ENCODE results near the gene CLN5. TPM values are rescaled to one million over a fixed set of nuclear protein-coding genes. Genes with fewer than 3 reads are reported as not detected.
"Not testable (repeated sequence)": the region's sequence is repeated elsewhere in the genome, so short reads cannot be mapped to it uniquely, and the experiment has no call there.

Gene CLN5
- total RNA-seq, 1 donor from 2014 or later, result 22.7 TPM

GRCh38 chr13:77009011-77009410, 17.1 kb downstream of the CLN5 start:
- DNase-seq (ENCODE audit: low spot score), result no peak
- TF ChIP-seq, protein P1, sequence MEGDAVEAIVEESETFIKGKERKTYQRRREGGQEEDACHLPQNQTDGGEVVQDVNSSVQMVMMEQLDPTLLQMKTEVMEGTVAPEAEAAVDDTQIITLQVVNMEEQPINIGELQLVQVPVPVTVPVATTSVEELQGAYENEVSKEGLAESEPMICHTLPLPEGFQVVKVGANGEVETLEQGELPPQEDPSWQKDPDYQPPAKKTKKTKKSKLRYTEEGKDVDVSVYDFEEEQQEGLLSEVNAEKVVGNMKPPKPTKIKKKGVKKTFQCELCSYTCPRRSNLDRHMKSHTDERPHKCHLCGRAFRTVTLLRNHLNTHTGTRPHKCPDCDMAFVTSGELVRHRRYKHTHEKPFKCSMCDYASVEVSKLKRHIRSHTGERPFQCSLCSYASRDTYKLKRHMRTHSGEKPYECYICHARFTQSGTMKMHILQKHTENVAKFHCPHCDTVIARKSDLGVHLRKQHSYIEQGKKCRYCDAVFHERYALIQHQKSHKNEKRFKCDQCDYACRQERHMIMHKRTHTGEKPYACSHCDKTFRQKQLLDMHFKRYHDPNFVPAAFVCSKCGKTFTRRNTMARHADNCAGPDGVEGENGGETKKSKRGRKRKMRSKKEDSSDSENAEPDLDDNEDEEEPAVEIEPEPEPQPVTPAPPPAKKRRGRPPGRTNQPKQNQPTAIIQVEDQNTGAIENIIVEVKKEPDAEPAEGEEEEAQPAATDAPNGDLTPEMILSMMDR (IDR thresholded peaks at IDR 0.05), result no peak
- Mint-ChIP-seq H3K4me1 (ENCODE audit: low read depth) (peaks cover 4% of the 10 kb centered on the region), H3K36me3 (ENCODE audit: low read depth) (peaks cover 19% of the 10 kb centered on the region), H3K4me3 (ENCODE audit: unreplicated experiment) (no peak overlapping the region), H3K27me3 (ENCODE audit: low read depth) (no peaks in the 10 kb centered on the region), H3K27ac (ENCODE audit: unreplicated experiment) (no peak overlapping the region), H3K9me3 (ENCODE audit: low read depth) (no peaks in the 10 kb centered on the region)

DNA sequence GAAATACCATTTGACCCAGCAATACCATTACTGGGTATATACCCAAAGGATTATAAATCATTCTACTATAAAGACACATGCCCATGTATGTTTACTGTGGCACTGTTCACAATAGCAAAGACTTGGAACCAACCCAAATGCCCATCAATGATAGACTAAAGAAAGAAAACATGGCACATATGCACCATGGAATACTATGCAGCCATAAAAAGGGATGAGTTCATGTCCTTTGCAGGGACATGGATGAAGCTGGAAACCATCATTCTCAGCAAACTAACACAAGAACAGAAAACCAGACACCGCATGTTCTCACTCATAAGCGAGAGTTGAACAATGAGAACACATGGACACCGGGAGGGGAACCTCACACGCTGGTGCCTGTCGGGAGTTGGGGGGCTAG, 17.8 kb downstream of the CLN5 start:
- peaks cover 23% of the 10 kb centered on the region for H3K36me3 Mint-ChIP-seq (ENCODE audit: low read depth)
- not testable (repeated sequence) for H3K27ac Mint-ChIP-seq (ENCODE audit: unreplicated experiment); H3K9me3 Mint-ChIP-seq (ENCODE audit: low read depth); DNase-seq (ENCODE audit: low spot score); H3K4me3 Mint-ChIP-seq (ENCODE audit: unreplicated experiment); H3K4me1 Mint-ChIP-seq (ENCODE audit: low read depth); H3K27me3 Mint-ChIP-seq (ENCODE audit: low read depth)

DNA sequence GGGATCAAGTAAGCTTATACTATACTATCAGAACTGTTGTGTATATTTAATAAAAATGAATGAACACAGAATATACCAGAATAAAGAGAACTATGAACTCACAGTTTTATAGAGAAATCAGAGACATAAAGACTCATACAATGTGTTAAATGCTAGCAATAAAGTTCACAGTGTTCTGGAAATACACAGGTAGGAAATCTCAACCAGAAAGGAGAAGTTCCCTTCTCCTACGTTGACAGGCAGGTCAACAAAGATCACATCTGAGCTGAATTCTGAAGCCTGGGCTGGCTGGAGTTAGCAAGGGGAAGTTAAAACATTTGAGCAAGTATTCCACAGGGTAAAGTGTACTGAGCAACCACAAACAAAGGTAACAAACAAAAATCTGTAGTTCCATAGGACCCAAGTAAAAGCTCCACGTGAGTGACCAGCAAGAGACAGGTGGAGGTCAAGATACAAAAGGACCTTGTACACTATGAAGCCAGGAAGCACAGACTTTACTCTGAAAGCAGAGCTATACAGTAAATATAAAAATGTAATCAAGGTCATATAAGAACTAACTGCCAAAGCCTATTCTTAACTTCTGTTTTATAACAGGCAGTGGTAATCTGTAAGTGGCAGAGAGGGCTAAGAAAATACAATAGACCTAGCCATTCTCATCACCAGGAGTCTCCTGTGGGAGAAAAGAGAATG, 22.1 kb downstream of the CLN5 start:
- TF ChIP-seq, protein P1 (IDR thresholded peaks at IDR 0.05), result no peak
- no peak for DNase-seq (ENCODE audit: low spot score)
- no peaks in the 10 kb centered on the region for H3K27me3 Mint-ChIP-seq (ENCODE audit: low read depth)
- peaks cover 8% of the 10 kb centered on the region for H3K4me1 Mint-ChIP-seq (ENCODE audit: low read depth)
- H3K4me3 Mint-ChIP-seq (ENCODE audit: unreplicated experiment), result no peak overlapping the region
- peaks cover 28% of the 10 kb centered on the region for H3K36me3 Mint-ChIP-seq (ENCODE audit: low read depth)
- H3K9me3 Mint-ChIP-seq (ENCODE audit: low read depth), result no peaks in the 10 kb centered on the region
- H3K27ac Mint-ChIP-seq (ENCODE audit: unreplicated experiment), result no peak overlapping the region

DNA sequence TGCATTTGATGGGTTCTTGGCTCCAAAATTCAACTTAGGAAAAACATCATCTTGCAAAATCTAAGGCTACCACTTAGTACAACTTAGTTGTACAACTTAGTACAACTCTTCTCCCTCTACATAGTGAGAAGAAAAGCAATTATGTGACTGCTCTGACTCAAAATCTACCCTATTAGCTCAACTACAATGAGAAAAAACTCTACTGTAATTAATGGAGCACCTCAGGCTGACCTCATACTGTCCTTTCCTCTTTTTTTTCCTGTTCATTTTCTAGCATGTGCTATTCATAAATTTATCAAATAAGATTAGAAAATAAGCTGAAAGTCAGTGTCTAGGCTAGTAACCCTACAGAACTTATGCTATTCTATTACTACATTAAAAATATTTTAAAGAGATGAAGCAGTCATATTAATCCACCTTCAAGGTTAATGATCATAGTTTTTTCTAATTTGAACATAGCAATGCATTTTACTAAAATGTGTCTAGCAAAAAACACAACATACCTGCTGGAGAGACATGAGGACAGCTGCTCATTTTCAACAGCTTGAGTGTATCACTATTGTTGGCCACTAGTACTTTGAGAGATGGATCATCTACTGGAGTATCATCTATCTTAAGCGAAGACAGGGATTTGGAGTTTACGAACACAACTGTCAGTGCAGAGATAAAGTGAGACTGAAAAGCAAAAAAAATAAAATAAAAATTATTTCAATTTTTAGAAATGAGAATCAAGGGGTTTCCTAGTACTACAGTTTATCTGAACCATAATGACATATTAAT, 23.2 kb downstream of the CLN5 start:
- Mint-ChIP-seq H3K27me3 (ENCODE audit: low read depth) (no peaks in the 10 kb centered on the region), H3K9me3 (ENCODE audit: low read depth) (no peaks in the 10 kb centered on the region), H3K36me3 (ENCODE audit: low read depth) (peaks cover 23% of the 10 kb centered on the region), H3K27ac (ENCODE audit: unreplicated experiment) (no peak overlapping the region), H3K4me1 (ENCODE audit: low read depth) (peaks cover 10% of the 10 kb centered on the region), H3K4me3 (ENCODE audit: unreplicated experiment) (no peak overlapping the region)
- DNase-seq (ENCODE audit: low spot score), result no peak
- TF ChIP-seq, protein P1 (IDR thresholded peaks at IDR 0.05), result no peak

GRCh38 chr13:77016251-77016812, 24.5 kb downstream of the CLN5 start:
- TF ChIP-seq, protein P1 (IDR thresholded peaks at IDR 0.05), result no peak
- no peaks in the 10 kb centered on the region for H3K27me3 Mint-ChIP-seq (ENCODE audit: low read depth)
- H3K9me3 Mint-ChIP-seq (ENCODE audit: low read depth), result no peaks in the 10 kb centered on the region
- DNase-seq (ENCODE audit: low spot score), result no peak
- peaks cover 14% of the 10 kb centered on the region for H3K4me1 Mint-ChIP-seq (ENCODE audit: low read depth)
- H3K27ac Mint-ChIP-seq (ENCODE audit: unreplicated experiment), result no peak overlapping the region
- H3K4me3 Mint-ChIP-seq (ENCODE audit: unreplicated experiment), result no peak overlapping the region
- peaks cover 21% of the 10 kb centered on the region for H3K36me3 Mint-ChIP-seq (ENCODE audit: low read depth)
